HG03558 (cell line): ENCODE measurements around the gene OTULIN.

Experiments used
- ATAC-seq: cut with Tn5 transposase; IDR thresholded peaks from one replicate; pipeline ENCODE4 v1.9.1; 2021; ENCODE audit warnings: moderate number of reproducible peaks; ENCODE audit not compliant: unreplicated experiment; ENCODE audit errors: extremely low read depth

The OTULIN gene

GRCh38 chr5:14664270-14665100 is at the start of gene OTULIN:
TSS of gene OTULIN (plus strand) at chr5:14664718. CDS start at chr5:14664826, 108 bp downstream.
- peak; percentile 49 for ATAC-seq

GRCh38 chr5:14615365-14615764 is 49.2 kb upstream of the OTULIN start:
- no peak for ATAC-seq

- no peak for ATAC-seq
These were observed 47.1 kb upstream of the OTULIN start for GRCh38 chr5:14617441-14617840.

GRCh38 chr5:14627270-14627669 is 37.2 kb upstream of the OTULIN start:
- no peak for ATAC-seq

- ATAC-seq, result no peak
These were observed 36.2 kb upstream of the OTULIN start for GRCh38 chr5:14628346-14628745.

- ATAC-seq, result no peak
These were observed 33.8 kb upstream of the OTULIN start for GRCh38 chr5:14630671-14631070.

- no peak for ATAC-seq
These were observed 28.9 kb upstream of the OTULIN start for GRCh38 chr5:14635656-14636055.

- no peak for ATAC-seq
These were observed 23.8 kb upstream of the OTULIN start for GRCh38 chr5:14640765-14641164.

GRCh38 chr5:14644623-14645237 is 19.8 kb upstream of the OTULIN start:
- no peak for ATAC-seq

GRCh38 chr5:14650052-14650451 is 14.5 kb upstream of the OTULIN start:
- ATAC-seq, result no peak

GRCh38 chr5:14655146-14655741 is 9.3 kb upstream of the OTULIN start:
- no peak for ATAC-seq

- no peak for ATAC-seq
These were observed 7.6 kb upstream of the OTULIN start for GRCh38 chr5:14656898-14657297.

GRCh38 chr5:14659821-14660607 is 4.5 kb upstream of the OTULIN start:
- ATAC-seq, result no peak

- ATAC-seq, result no peak
These were observed 3.7 kb upstream of the OTULIN start for GRCh38 chr5:14660833-14661232.

- ATAC-seq, result no peak
These were observed 1.7 kb upstream of the OTULIN start for GRCh38 chr5:14662721-14663260.

- ATAC-seq, result no peak
These were observed 716 bp upstream of the OTULIN start for GRCh38 chr5:14663734-14664269.

- ATAC-seq, result no peak
These were observed 744 bp downstream of the OTULIN start for GRCh38 chr5:14665101-14665822.

- peak; percentile 25 for ATAC-seq
These were observed 1.4 kb downstream of the OTULIN start for GRCh38 chr5:14665949-14666348.

GRCh38 chr5:14666357-14666756 is 1.8 kb downstream of the OTULIN start:
- ATAC-seq, result no peak
